Choroid plexus epithelial cell (primary cell): Measurements from ENCODE around the gene AMOTL2.

ENCODE experiments used
- DNase-seq: peaks from one replicate; pipeline ENCODE4 v3.0.0-alpha.2; 2010; ENCODE audit warnings: low read depth
- H3K4me3 ChIP-seq: 2 replicates; pipeline ENCODE4 v1.5.1; 2011; ENCODE audit warnings: low read depth, mild to moderate bottlenecking, control low read depth, low read length, moderate library complexity
- TF ChIP-seq, protein P1 (sequence below): conservative IDR thresholded peaks from 2 replicates; pipeline ENCODE4 v1.5.1; 2011; ENCODE audit warnings: low read depth, mild to moderate bottlenecking, control low read depth, inconsistent platforms, low read length, moderate library complexity

AMOTL2 gene

DNA sequence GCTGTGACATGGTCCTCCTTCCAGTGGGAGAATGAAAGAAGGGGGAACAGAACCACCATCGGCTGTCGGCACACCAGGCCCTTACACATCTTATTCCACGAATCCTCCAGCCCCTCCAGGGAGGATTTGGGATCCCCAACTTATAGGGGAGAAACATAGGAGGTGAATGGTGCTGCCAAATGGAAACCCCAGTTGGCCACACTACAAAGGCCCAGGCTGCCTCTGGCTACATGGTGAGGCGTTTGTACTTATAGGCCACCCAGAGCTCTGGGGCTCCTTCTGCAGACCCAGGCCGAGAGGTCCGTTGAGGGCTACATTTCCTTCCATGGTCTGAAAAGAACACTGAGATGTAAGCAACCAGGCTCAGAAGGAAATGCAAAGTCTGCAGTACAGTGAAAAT lies 12.0 kb downstream of the AMOTL2 start:
- DNase-seq: no peak
- TF ChIP-seq, protein P1, sequence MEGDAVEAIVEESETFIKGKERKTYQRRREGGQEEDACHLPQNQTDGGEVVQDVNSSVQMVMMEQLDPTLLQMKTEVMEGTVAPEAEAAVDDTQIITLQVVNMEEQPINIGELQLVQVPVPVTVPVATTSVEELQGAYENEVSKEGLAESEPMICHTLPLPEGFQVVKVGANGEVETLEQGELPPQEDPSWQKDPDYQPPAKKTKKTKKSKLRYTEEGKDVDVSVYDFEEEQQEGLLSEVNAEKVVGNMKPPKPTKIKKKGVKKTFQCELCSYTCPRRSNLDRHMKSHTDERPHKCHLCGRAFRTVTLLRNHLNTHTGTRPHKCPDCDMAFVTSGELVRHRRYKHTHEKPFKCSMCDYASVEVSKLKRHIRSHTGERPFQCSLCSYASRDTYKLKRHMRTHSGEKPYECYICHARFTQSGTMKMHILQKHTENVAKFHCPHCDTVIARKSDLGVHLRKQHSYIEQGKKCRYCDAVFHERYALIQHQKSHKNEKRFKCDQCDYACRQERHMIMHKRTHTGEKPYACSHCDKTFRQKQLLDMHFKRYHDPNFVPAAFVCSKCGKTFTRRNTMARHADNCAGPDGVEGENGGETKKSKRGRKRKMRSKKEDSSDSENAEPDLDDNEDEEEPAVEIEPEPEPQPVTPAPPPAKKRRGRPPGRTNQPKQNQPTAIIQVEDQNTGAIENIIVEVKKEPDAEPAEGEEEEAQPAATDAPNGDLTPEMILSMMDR: no peak
- H3K4me3 ChIP-seq: no peak overlapping the region

DNA sequence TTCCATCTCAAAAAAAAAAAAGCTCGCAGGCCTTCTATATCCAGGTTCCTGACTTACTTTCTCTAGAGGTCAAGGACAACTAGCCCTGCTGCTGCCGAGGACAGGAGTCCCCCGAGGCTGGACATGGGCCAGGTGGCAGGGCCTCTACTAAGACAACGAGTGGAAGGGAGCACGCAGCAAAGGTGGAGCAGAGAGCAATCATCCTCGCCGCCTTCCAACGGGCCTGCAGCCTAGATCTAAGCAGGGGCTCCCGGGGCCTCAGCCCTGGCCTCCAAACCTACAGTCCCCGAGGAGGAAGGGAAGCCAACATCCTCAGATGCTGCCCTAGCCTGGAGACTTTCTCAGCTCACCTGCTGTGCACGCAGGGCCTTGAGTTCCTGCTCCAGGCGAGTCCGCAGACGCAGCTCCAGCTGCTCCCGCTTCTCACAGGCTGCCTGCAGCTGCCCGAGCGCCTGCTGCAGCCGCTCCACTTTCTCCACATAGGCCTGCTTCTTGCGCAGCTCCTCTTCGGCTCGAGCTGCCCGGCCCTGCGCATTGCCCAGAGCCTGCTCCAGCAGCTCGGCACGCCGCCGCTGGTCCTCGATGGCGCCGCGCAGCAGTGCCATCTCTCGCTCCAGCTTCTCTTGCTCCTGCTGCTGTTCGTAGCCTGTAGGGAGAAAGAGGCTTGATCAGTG lies 12.9 kb downstream of the AMOTL2 start:
- no peak for DNase-seq
- TF ChIP-seq, protein P1: no peak
- no peak overlapping the region for H3K4me3 ChIP-seq

DNA sequence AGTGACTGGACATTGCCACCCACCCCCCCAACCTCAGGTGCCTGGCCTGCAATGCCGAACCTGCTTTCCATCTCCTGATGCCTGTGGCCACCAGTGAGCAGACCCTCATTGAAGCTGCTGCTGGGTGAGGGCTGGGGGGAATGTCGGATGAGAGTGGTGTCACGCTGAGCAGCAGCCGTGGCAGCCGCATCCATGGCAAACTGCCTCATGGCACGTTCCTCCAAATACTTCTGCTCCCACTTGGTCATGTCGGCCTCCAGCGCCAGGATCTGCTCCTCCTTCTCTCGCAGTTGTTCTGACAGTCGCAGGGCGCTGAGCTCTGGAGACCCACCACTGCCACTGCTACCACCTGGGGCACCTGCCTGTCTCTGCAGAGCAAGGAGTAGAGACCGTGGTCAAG lies 14.2 kb downstream of the AMOTL2 start:
- DNase-seq: no peak
- TF ChIP-seq, protein P1: no peak
- H3K4me3 ChIP-seq: no peak overlapping the region

DNA sequence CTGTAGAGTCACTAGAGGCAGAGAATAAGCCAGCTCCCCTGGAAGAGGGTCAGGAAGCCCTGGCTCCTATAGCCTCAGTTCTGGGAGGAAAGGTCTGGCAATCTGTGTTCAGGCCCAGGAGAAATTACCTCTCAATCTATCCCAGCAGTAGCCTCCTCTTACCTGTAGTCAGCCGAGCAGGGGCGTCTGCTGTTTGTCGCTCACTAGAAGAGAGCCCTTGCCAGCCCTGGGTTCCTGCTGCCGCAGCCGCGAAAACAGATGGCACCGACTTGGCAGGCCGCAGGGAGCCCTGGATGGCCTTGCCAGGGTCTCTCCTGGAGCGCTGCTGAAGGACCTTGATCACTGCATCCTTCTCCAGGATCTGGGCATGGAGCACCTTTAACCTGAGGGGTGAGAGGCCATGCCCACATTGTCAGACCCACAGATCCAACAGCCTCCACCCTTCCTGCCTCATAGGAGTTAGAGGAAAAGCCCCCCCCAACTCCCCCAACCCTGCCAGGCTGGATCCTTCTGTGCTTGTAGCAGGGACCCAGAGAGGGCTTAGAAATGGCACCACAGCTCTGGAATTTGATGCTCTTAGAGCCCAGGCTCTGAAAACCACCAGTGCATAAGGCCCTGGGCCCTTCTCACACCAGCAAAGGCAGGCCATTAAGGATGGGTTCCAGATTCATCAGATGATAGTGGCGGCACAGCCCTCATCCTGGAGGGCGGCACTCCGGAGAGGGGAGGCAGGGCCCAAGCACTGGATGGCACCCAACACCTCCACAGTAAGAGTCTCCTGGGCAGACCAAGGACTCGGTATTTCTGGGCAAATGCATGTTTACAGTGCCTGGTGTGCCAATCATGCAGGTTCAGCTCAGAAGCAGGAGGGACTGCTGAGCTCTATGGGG lies 14.9 kb downstream of the AMOTL2 start:
- no peak overlapping the region for H3K4me3 ChIP-seq
- DNase-seq: no peak
- TF ChIP-seq, protein P1: no peak

DNA sequence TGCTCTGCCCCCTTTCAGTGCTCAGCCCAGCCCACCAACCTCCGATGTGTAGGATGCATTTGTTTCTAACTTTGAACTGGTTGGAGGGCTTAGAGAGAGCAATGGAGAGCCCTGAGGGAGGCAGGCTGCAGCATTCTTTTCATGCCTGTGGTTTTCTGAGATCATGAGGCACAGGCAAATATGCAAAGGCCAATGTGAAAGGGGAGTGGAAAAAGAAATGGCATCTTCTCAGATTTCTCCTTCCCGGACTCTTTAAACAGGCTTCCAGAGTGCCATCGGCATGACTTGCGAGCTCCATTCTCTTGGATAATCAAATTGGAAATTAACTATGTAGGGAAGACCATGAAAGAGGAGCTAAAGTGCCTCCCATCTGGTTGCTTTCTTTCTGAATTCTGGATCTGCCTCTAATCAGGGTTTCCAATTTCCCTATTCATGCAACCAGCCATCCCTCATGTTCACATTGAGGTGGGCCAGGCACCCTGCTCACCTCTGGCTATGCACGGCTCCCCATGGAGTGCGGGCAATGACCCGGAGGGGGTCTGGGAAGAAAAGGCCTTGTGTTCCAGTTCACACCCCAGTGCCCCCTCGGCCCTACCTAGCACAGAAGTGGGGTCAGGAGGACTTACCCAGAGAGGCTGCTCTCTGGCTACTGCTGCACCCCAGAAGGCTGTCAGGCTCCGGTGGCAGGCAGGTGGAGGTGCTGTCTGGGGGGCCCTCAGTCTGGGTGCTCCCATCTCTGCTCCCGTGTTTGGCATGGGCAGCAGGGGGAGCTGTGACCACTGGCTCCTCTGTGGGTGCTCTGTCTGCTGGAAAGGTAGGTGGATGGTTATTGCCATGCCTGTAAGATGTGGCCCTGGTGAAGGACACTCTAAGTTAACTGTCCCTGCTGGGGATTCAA lies 16.1 kb downstream of the AMOTL2 start:
- H3K4me3 ChIP-seq: no peak overlapping the region
- TF ChIP-seq, protein P1: peak; percentile 56
- peak; percentile 98 for DNase-seq

DNA sequence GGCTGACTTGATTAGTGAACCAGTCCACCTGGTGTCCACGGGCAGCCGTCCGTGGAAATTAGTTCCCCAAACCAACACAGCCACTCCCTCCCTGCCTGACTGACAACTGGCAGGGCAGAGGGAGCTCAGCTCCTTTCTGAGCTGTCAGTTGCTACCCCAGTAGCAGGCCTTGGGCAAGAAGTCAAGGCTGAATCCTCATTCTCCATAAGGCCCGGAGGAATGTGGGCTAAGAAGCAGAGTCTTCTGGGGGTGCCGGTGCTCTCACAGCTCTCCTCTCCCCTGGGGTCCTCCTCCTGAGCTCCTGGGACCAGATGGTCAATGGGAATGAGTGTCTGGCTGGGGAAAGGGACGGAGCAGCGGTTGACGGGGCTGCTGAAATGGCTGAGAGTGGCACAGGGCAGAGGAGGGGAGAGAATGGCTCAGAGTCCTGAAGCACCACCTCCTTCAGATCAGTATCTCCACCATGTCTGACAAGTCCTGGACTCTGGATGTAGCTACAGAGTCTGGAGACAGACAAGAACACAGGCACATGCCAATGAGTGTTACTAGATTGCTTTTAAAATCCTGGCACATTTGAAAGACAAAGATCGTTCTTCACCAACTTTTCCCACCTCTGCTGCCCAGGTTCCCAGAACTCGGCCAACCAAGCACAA lies 16.9 kb downstream of the AMOTL2 start:
- TF ChIP-seq, protein P1: no peak
- H3K4me3 ChIP-seq: no peak overlapping the region
- no peak for DNase-seq
